Stomach (tissue), 9 donors: ENCODE results near the gene WASF3. TPM values are rescaled to one million over a fixed set of nuclear protein-coding genes. Genes with fewer than 3 reads are reported as not detected.

ENCODE experiments used
- DNase-seq, 2 donors: peaks; one replicate each; pipeline versions ENCODE4 v3.0.0 to v3.0.0-alpha.2; 2013 to 2019
- H3K27ac ChIP-seq, 5 donors: fragments of 200-600 bp in 4 of 5; sonication (generic) in 4 of 5; one replicate each; pipeline ENCODE4 v1.5.1; 2013 to 2019; ENCODE audit warnings: mild to moderate bottlenecking in 1 of 5, moderate library complexity in 1 of 5
- H3K27me3 ChIP-seq, 3 donors: fragments of 200-600 bp; sonication (generic); one replicate each; pipeline ENCODE4 v1.5.1; 2017 to 2019; ENCODE audit warnings: mixed run types in 1 of 3
- H3K36me3 ChIP-seq, 4 donors: fragments of 200-600 bp; sonication (generic); 1 replicate in 3 of 4; 2 replicates in 1 of 4; pipeline ENCODE4 v1.5.1; 2016 to 2019
- H3K4me1 ChIP-seq, 4 donors: fragments of 200-600 bp; sonication (generic); one replicate each; pipeline ENCODE4 v1.5.1; 2016 to 2019
- H3K4me3 ChIP-seq, 4 donors: fragments of 200-600 bp; sonication (generic) in 3 of 4; one replicate each; pipeline ENCODE4 v1.5.1; 2016 to 2019; ENCODE audit warnings: mild to moderate bottlenecking in 1 of 4
- H3K9me3 ChIP-seq, 4 donors: fragments of 200-600 bp; sonication (generic); one replicate each; pipeline ENCODE4 v1.5.1; 2016 to 2019
- EP300 ChIP-seq: sonication (generic); formaldehyde crosslinking; IDR thresholded peaks from one replicate; pipeline ENCODE4 v1.6.1; 2017; ENCODE audit warnings: antibody characterized with exemption
- POLR2A ChIP-seq, 4 donors: fragments of 450-650 bp; IDR thresholded peaks; one replicate each; pipeline ENCODE4 v1.6.1; 2016; ENCODE audit warnings: antibody characterized with exemption in 4 of 4, control low read depth in 2 of 4, mild to moderate bottlenecking in 1 of 4, moderate library complexity in 1 of 4
- POLR2AphosphoS5 ChIP-seq, 3 donors: sonication (generic); formaldehyde crosslinking; IDR thresholded peaks; one replicate each; pipeline ENCODE4 v1.6.1; 2016; ENCODE audit warnings: antibody characterized with exemption in 3 of 3
- whole genome bisulfite sequencing, 5 donors: extraction: QIAGEN DNeasy Blood & Tissue Kit in 3 of 5; methylation state at CpG; one replicate each; pipeline versions ENCODE4 v1.1.5 to v1.1.7; 2013 to 2018; 5-methylcytosine and 5-hydroxymethylcytosine counted together
- intact Hi-C: fragments of 100-400 bp; cut with DNase I; formaldehyde crosslinking; loops from one replicate; pipeline ENCODE4 v1.15.1; 2023; ENCODE audit warnings: low total_unique reads
- polyA plus RNA-seq, 3 donors: library from polyadenylated mRNA; stranded (reverse); fragments of 200-250 nt; gene quantifications; one replicate each; pipeline ENCODE4 v1.2.3, GENCODE V29; 2013
- total RNA-seq, 5 donors: library from RNA; depleted of rRNA; stranded (reverse); fragments of >200 nt; gene quantifications; one replicate each; pipeline versions ENCODE4 v1.1.0 to v1.2.3, GENCODE V29; 2014 to 2016
- TF ChIP-seq, protein P1 (sequence below), 7 experiments: fragments of 450-650 bp in 4 of 7; fragments of 200-600 bp in 3 of 7; sonication (generic) in 3 of 7; IDR thresholded peaks; one replicate each; pipeline ENCODE4 v1.5.1; 2016 to 2019; ENCODE audit warnings: antibody characterized with exemption in 7 of 7, control low read depth in 2 of 7, mild to moderate bottlenecking in 1 of 7
- donor health status: healthy with polysubstance abuse.
- donor health status: Bipolar disorder and iron deficiency.
- donor health status: healthy.

The WASF3 gene
- total and polyA plus RNA-seq, 8 donors = 0.87 to 12.8 (median 10.2) TPM

DNA sequence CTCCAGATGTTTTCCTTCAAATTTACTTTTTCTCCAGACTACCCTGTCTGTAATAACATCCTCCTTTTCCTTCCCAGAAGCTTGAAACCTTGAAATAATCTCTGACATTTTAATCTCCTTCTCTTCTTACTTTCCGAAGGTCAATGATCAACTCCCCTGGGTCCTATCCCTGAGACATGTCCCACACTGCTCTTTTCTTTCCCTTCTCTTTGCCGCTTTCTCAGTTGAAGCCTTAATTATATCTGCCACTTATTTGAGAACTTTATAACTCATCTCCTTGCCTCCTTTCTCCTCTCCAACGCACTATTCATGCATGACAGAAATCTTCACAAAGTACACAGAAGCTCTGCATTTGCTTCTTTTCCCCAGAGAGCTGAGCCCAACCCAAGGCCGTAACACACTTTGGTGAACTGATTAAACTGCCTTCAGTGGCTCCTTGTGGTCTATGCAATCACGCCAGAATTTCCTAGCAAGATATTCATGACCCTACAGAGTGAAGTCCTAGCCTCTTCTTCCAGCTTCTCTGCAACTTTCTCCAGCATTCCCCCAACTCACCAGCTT lies 9.2 kb upstream of the WASF3 start:
- Histone ChIP-seq H3K27me3 (peaks cover 0 to 24% (median 0%) of the 10 kb centered on the region in 3 donors), H3K4me1 (no peaks in the 10 kb centered on the region), H3K9me3 (no peaks in the 10 kb centered on the region), H3K36me3 (no peaks in the 10 kb centered on the region), H3K27ac (no peak overlapping the region), H3K4me3 (no peak overlapping the region)
- no peak for DNase-seq
- intact Hi-C loops = no loop called here
- WGBS, 5 donors = 65 to 73% (median 68%) methylated on average over 5 of the region's 5 CpGs
- TF ChIP-seq POLR2A (IDR thresholded peaks at IDR 0.05) (no peak), EP300 (no peak), POLR2AphosphoS5 (IDR thresholded peaks at IDR 0.05) (no peak)

DNA sequence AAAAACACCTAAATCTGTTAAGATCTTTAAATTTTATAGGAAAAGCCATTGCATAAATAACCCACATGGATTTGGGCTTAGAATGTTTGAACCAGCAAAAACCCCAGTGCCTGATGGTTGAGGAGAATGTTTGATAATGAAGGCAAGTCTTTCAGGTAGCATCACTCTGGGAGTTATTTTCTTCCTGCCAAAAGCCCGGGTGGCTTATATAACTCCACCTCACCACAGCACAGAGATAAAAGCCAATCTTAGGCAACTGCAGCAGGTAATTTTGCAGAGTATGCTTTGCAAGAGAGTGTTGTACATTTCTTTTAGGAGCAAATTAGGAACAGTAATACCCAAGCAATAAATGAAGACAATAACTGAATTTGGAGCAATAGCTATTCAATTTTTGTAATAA lies 7.8 kb upstream of the WASF3 start:
- peaks cover 0 to 24% (median 0%) of the 10 kb centered on the region in 3 donors for H3K27me3 ChIP-seq
- H3K9me3 ChIP-seq = no peaks in the 10 kb centered on the region
- DNase-seq = no peak
- H3K27ac ChIP-seq = no peak overlapping the region
- H3K4me1 ChIP-seq = no peaks in the 10 kb centered on the region
- intact Hi-C loops = no loop called here
- 12 to 69% (median 21%) methylated on average over 1 of the region's 1 CpG for WGBS, 5 donors
- TF ChIP-seq POLR2AphosphoS5 (IDR thresholded peaks at IDR 0.05) (no peak), POLR2A (IDR thresholded peaks at IDR 0.05) (no peak), EP300 (no peak)
- TF ChIP-seq, protein P1, sequence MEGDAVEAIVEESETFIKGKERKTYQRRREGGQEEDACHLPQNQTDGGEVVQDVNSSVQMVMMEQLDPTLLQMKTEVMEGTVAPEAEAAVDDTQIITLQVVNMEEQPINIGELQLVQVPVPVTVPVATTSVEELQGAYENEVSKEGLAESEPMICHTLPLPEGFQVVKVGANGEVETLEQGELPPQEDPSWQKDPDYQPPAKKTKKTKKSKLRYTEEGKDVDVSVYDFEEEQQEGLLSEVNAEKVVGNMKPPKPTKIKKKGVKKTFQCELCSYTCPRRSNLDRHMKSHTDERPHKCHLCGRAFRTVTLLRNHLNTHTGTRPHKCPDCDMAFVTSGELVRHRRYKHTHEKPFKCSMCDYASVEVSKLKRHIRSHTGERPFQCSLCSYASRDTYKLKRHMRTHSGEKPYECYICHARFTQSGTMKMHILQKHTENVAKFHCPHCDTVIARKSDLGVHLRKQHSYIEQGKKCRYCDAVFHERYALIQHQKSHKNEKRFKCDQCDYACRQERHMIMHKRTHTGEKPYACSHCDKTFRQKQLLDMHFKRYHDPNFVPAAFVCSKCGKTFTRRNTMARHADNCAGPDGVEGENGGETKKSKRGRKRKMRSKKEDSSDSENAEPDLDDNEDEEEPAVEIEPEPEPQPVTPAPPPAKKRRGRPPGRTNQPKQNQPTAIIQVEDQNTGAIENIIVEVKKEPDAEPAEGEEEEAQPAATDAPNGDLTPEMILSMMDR (IDR thresholded peaks at IDR 0.05) = no peak
- no peak overlapping the region for H3K4me3 ChIP-seq
- H3K36me3 ChIP-seq = no peaks in the 10 kb centered on the region

DNA sequence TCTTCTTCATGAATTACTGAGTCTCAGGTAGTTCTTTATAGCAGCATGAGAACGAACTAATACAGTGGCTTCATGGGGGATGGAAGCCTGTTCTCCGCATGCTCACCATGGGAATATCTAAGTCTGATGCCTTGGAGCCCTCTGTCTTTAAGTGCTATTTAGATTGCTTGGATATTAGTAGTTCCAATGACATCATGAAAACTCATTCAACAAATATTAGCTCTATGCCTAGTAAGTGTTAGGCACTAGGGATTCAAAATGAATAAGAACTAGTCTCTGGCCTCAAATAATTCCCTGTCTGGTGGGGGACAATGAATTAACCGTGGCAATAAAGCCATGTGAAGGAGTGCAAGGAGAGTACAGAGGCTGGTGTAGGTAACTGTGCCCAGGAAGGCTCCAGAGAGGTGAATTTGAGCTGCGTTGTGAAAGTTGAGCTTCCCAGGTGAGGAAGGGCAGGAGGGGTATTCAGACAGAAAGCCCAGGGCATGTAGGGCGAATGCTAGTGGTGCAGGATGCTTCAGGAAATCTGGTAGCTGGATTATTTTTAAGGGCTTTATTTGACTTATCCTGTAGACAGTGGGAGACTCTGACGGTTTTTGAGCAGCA lies 6.1 kb upstream of the WASF3 start:
- 65 to 77% (median 71%) methylated on average over 6 of the region's 6 CpGs for WGBS, 5 donors
- Histone ChIP-seq H3K4me1 (no peaks in the 10 kb centered on the region), H3K27me3 (peaks cover 0 to 31% (median 0%) of the 10 kb centered on the region in 3 donors), H3K9me3 (peaks cover 0 to 5% (median 0%) of the 10 kb centered on the region in 4 donors), H3K27ac (no peak overlapping the region), H3K4me3 (no peak overlapping the region), H3K36me3 (no peaks in the 10 kb centered on the region)
- intact Hi-C loops = no loop called here
- TF ChIP-seq, protein P1 (IDR thresholded peaks at IDR 0.05) = no peak
- TF ChIP-seq EP300 = no peak
- TF ChIP-seq POLR2A (IDR thresholded peaks at IDR 0.05) = no peak
- TF ChIP-seq POLR2AphosphoS5 (IDR thresholded peaks at IDR 0.05) = no peak
- no peak for DNase-seq

DNA sequence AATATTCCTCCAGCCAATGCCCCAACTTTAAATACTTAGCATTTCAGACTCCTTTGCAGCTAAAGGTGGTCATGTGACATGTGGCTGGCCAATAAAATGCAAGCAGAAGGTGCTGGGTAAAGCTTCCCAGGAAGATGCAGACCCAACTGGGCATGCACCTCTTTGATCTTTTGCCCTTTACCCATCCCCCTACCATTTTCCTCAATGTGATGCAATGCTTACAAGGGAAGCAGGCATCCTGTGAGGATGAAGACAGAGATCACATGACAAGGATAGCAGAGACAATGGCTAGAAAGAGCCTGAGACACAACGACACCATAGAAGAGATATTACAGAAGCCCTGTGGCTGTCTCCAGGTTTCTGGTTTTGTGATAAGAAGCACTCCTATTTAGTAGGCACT lies 2.1 kb upstream of the WASF3 start:
- H3K4me3 ChIP-seq = no peak overlapping the region
- peaks cover 0 to 24% (median 20%) of the 10 kb centered on the region in 4 donors for H3K4me1 ChIP-seq
- WGBS, 5 donors = 70 to 93% (median 84%) methylated on average over 1 of the region's 1 CpG
- no peak overlapping the region for H3K27ac ChIP-seq
- H3K27me3 ChIP-seq = peaks cover 0 to 37% (median 4%) of the 10 kb centered on the region in 3 donors
- TF ChIP-seq POLR2AphosphoS5 (IDR thresholded peaks at IDR 0.05) (no peak), POLR2A (IDR thresholded peaks at IDR 0.05) (no peak), EP300 (no peak)
- TF ChIP-seq, protein P1 (IDR thresholded peaks at IDR 0.05) = no peak
- no peak for DNase-seq
- intact Hi-C loops = no loop called here
- H3K36me3 ChIP-seq = no peaks in the 10 kb centered on the region
- H3K9me3 ChIP-seq = peaks cover 0 to 5% (median 0%) of the 10 kb centered on the region in 4 donors

DNA sequence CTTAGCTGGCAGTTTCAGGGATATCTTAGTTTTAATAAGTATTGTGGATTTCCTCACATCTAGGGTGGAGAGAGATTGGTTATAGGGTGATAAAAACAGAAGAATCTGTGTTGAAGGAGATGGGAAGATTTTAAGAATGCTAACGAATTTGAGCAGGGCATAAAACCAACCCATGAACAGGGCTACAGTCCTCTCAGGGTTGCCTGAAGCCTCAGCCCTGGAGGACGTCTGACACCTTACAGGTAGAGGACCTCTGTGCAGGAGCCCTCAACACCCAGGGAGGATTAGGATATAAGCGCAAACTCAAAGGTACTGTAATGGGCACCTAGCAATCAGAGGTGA lies 461 bp upstream of the WASF3 start:
- Histone ChIP-seq H3K4me1 (peaks cover 4 to 40% (median 27%) of the 10 kb centered on the region in 4 donors), H3K36me3 (no peaks in the 10 kb centered on the region), H3K4me3 (peak overlapping the region; percentile 81 to 92 (median 84)), H3K27me3 (peaks cover 0 to 20% (median 4%) of the 10 kb centered on the region in 3 donors), H3K27ac (peak overlapping the region in 2 of 5 donors; percentile 12 to 53), H3K9me3 (peaks cover 0 to 5% (median 0%) of the 10 kb centered on the region in 4 donors)
- no peak for DNase-seq
- intact Hi-C loops = no loop called here
- TF ChIP-seq, protein P1 (IDR thresholded peaks at IDR 0.05) = peak in 1 of 7 experiments; percentile 12
- no peak for TF ChIP-seq EP300
- WGBS, 5 donors = 0 to 3% (median 2%) methylated on average over 3 of the region's 3 CpGs
